Upper lobe of left lung (tissue), 4 donors: Measurements from ENCODE around the gene SAE1.

Experiments
- EP300 ChIP-seq, 4 donors: sonication (generic); formaldehyde crosslinking; IDR thresholded peaks; one replicate each; pipeline ENCODE4 v1.5.1; 2017; ENCODE audit warnings: antibody characterized with exemption in 4 of 4, control low read depth in 2 of 4
- POLR2A ChIP-seq, 4 donors: fragments of 450-650 bp; IDR thresholded peaks; one replicate each; pipeline ENCODE4 v1.5.1; 2016 to 2017; ENCODE audit warnings: antibody characterized with exemption in 4 of 4, mild to moderate bottlenecking in 2 of 4

GRCh38 chr19:47096721-47097120, 33.9 kb upstream of the SAE1 start:
- TF ChIP-seq POLR2A (IDR thresholded peaks at IDR 0.05) (no peak), EP300 (IDR thresholded peaks at IDR 0.05) (no peak)
